ENCODE measurements around the gene NDUFA13.

GRCh38 chr19:19558636-19559035 lies 42.6 kb downstream of the NDUFA13 start:
- TF ChIP-seq POLR2AphosphoS5 (IDR thresholded peaks at IDR 0.05): no peak
- no peak for TF ChIP-seq CTCF (IDR thresholded peaks at IDR 0.05)
- TF ChIP-seq POLR2A (IDR thresholded peaks at IDR 0.05): no peak
